ENCODE results near the gene PER1.

Gene PER1

GRCh38 chr17:8176197-8176940 is 24.2 kb upstream of the PER1 start, which contains the start of gene TMEM107:
TSS of gene TMEM107 (minus strand) at chr17:8176380. CDS start at chr17:8176286, 94 bp downstream.
- H3K27me3 ChIP-seq (ENCODE audit: insufficient read depth, low read length, poor library complexity, severe bottlenecking) = no peaks in the 10 kb centered on the region
- no peaks in the 10 kb centered on the region for H3K9me2 ChIP-seq (replicated peaks; ENCODE audit: low read depth, low read length)
- H3K4me3 ChIP-seq (ENCODE audit: low read length, poor library complexity, severe bottlenecking) = peak within 1 kb of the TSS; percentile 76
- peaks cover 11% of the 10 kb centered on the region for H3F3A ChIP-seq (ENCODE audit: low read depth)
- peak within 1 kb of the TSS; percentile 88 for H2AFZ ChIP-seq (ENCODE audit: low read length)
- H3K79me2 ChIP-seq (ENCODE audit: insufficient read depth, low read length) = peaks cover 6% of the 10 kb centered on the region; the same call in 1 of the 2 replicates
- peak within 1 kb of the TSS; percentile 70 for H3K9ac ChIP-seq (ENCODE audit: low read depth, low read length, poor library complexity, severe bottlenecking)
- peaks cover 31% of the 10 kb centered on the region for H3K4me1 ChIP-seq (ENCODE audit: insufficient read depth, low read length, poor library complexity, severe bottlenecking)
- peak within 1 kb of the TSS; percentile 90 for H3K4me2 ChIP-seq (ENCODE audit: low read depth, low read length, poor library complexity, severe bottlenecking)
- H4K20me1 ChIP-seq (ENCODE audit: insufficient read depth, low read length, poor library complexity, severe bottlenecking) = no peaks in the 10 kb centered on the region
- no peak for TF ChIP-seq EZH2phosphoT487 (IDR thresholded peaks at IDR 0.05; ENCODE audit: borderline replicate concordance)
- TF ChIP-seq, protein P1, sequence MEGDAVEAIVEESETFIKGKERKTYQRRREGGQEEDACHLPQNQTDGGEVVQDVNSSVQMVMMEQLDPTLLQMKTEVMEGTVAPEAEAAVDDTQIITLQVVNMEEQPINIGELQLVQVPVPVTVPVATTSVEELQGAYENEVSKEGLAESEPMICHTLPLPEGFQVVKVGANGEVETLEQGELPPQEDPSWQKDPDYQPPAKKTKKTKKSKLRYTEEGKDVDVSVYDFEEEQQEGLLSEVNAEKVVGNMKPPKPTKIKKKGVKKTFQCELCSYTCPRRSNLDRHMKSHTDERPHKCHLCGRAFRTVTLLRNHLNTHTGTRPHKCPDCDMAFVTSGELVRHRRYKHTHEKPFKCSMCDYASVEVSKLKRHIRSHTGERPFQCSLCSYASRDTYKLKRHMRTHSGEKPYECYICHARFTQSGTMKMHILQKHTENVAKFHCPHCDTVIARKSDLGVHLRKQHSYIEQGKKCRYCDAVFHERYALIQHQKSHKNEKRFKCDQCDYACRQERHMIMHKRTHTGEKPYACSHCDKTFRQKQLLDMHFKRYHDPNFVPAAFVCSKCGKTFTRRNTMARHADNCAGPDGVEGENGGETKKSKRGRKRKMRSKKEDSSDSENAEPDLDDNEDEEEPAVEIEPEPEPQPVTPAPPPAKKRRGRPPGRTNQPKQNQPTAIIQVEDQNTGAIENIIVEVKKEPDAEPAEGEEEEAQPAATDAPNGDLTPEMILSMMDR (conservative IDR thresholded peaks at IDR 0.05; ENCODE audit: low read length) = no peak
- no peaks in the 10 kb centered on the region for H3K9me3 ChIP-seq (ENCODE audit: insufficient read depth, low read depth, low read length)
- no peaks in the 10 kb centered on the region for H3K36me3 ChIP-seq (ENCODE audit: insufficient read depth, low read length)

- Histone ChIP-seq H3K9ac (ENCODE audit: low read depth, low read length, poor library complexity, severe bottlenecking) (peak overlapping the region; percentile 70), H3F3A (ENCODE audit: low read depth) (peaks cover 11% of the 10 kb centered on the region), H2AFZ (ENCODE audit: low read length) (peak overlapping the region; percentile 88), H3K4me1 (ENCODE audit: insufficient read depth, low read length, poor library complexity, severe bottlenecking) (peaks cover 31% of the 10 kb centered on the region), H3K79me2 (ENCODE audit: insufficient read depth, low read length) (peaks cover 6% of the 10 kb centered on the region; the same call in 1 of the 2 replicates), H3K9me2 (replicated peaks; ENCODE audit: low read depth, low read length) (no peaks in the 10 kb centered on the region), H3K4me3 (ENCODE audit: low read length, poor library complexity, severe bottlenecking) (peak overlapping the region; percentile 76), H3K27me3 (ENCODE audit: insufficient read depth, low read length, poor library complexity, severe bottlenecking) (no peaks in the 10 kb centered on the region), H3K36me3 (ENCODE audit: insufficient read depth, low read length) (no peaks in the 10 kb centered on the region), H4K20me1 (ENCODE audit: insufficient read depth, low read length, poor library complexity, severe bottlenecking) (no peaks in the 10 kb centered on the region), H3K9me3 (ENCODE audit: insufficient read depth, low read depth, low read length) (no peaks in the 10 kb centered on the region), H3K4me2 (ENCODE audit: low read depth, low read length, poor library complexity, severe bottlenecking) (peak overlapping the region; percentile 90)
- TF ChIP-seq, protein P1 (conservative IDR thresholded peaks at IDR 0.05; ENCODE audit: low read length) = no peak
- TF ChIP-seq EZH2phosphoT487 (IDR thresholded peaks at IDR 0.05; ENCODE audit: borderline replicate concordance) = no peak
Measured at GRCh38 chr17:8175795-8176196, 23.6 kb upstream of the PER1 start.

- no peak for TF ChIP-seq EZH2phosphoT487 (IDR thresholded peaks at IDR 0.05; ENCODE audit: borderline replicate concordance)
- TF ChIP-seq, protein P1 (conservative IDR thresholded peaks at IDR 0.05; ENCODE audit: low read length) = no peak
- Histone ChIP-seq H4K20me1 (ENCODE audit: insufficient read depth, low read length, poor library complexity, severe bottlenecking) (no peaks in the 10 kb centered on the region), H3K4me2 (ENCODE audit: low read depth, low read length, poor library complexity, severe bottlenecking) (peak overlapping the region; percentile 90), H3K79me2 (ENCODE audit: insufficient read depth, low read length) (peaks cover 6% of the 10 kb centered on the region; the same call in 1 of the 2 replicates), H3K27me3 (ENCODE audit: insufficient read depth, low read length, poor library complexity, severe bottlenecking) (no peaks in the 10 kb centered on the region), H3K9me2 (replicated peaks; ENCODE audit: low read depth, low read length) (no peaks in the 10 kb centered on the region), H3K9me3 (ENCODE audit: insufficient read depth, low read depth, low read length) (no peaks in the 10 kb centered on the region), H3K9ac (ENCODE audit: low read depth, low read length, poor library complexity, severe bottlenecking) (peak overlapping the region; percentile 70), H3F3A (ENCODE audit: low read depth) (peaks cover 11% of the 10 kb centered on the region), H3K4me1 (ENCODE audit: insufficient read depth, low read length, poor library complexity, severe bottlenecking) (peaks cover 31% of the 10 kb centered on the region), H3K36me3 (ENCODE audit: insufficient read depth, low read length) (no peaks in the 10 kb centered on the region), H2AFZ (ENCODE audit: low read length) (peak overlapping the region; percentile 90), H3K4me3 (ENCODE audit: low read length, poor library complexity, severe bottlenecking) (peak overlapping the region; percentile 74)
Measured at GRCh38 chr17:8173871-8174322, 21.7 kb upstream of the PER1 start.

Data from Loucy (cell line).